Urinary bladder (tissue), 4 donors: ENCODE data around the gene CTIF. TPM values are rescaled to one million over a fixed set of nuclear protein-coding genes. Genes with fewer than 3 reads are reported as not detected.

Experiments
- DNase-seq: peaks from one replicate; pipeline ENCODE4 v3.0.0-alpha.2; 2015; ENCODE audit errors: extremely low spot score
- H3K27ac ChIP-seq: one replicate; pipeline ENCODE4 v1.5.1; 2013; ENCODE audit warnings: low read depth, mild to moderate bottlenecking, moderate library complexity
- H3K36me3 ChIP-seq: one replicate; pipeline ENCODE4 v1.6.1; 2013; ENCODE audit warnings: mild to moderate bottlenecking, moderate library complexity; ENCODE audit not compliant: insufficient read depth
- H3K4me1 ChIP-seq: one replicate; pipeline ENCODE4 v1.6.1; 2013; ENCODE audit warnings: mild to moderate bottlenecking, moderate library complexity; ENCODE audit not compliant: insufficient read depth
- H3K4me3 ChIP-seq: one replicate; pipeline ENCODE4 v1.5.1; 2013; ENCODE audit warnings: low read depth, low read length
- WGBS: extraction: QIAGEN DNeasy Blood & Tissue Kit; methylation state at CpG from one replicate; pipeline ENCODE4 v1.1.7; 2013; 5-methylcytosine and 5-hydroxymethylcytosine counted together
- polyA plus RNA-seq: library from polyadenylated mRNA; stranded (reverse); fragments of 200-250 nt; gene quantifications from one replicate; pipeline ENCODE4 v1.2.3, GENCODE V29; 2013
- total RNA-seq: library from RNA; depleted of rRNA; stranded (reverse); fragments of >200 nt; gene quantifications from one replicate; pipeline ENCODE4 v1.2.3, GENCODE V29; 2014
- donor health status: healthy with polysubstance abuse.
- donor health status: healthy.

CTIF gene
- total and polyA plus RNA-seq, 2 donors: 26.6 to 50.3 TPM

DNA sequence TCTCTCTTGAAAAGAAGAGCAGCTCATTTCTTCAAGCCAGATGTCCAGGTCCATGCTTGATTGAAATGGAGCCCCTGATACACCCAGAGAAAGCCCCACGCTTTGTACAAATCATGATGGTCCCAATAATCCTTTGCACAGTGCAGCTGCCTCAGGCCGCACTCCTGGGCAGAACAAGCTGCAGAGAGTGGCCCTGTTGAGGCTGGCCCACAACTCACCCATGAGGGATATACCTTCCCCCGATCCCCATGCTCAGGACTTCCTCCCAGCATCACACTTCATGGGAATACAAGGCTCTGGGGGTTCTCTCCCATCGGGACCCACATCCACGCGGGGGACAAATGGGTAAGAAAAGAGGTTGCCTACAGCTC, 181.8 kb downstream of the CTIF start:
- no peak overlapping the region for H3K27ac ChIP-seq
- no peak overlapping the region for H3K4me3 ChIP-seq
- no peaks in the 10 kb centered on the region for H3K36me3 ChIP-seq
- no peak for DNase-seq
- no peaks in the 10 kb centered on the region for H3K4me1 ChIP-seq
- 90% methylated on average over 6 of the region's 6 CpGs for WGBS

DNA sequence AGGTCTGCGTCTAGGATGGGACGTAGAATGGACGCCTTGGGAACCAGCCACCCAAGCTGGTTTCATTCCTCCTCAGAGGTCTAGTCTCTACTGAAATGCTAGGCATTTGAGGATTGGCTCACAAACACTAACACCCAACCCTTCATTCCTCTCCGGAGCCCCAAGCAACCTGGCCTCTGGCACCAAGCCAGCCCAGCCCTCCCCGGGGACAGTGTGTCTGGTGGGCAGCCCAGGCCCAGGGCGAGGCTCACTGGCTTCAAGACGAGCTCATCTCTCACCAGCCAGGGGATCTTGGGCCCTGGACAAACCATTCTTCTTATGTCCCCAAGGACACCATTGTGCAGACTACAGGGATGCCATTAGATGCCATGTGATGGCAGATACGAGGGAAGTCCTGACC, 182.5 kb downstream of the CTIF start:
- no peak for DNase-seq
- no peaks in the 10 kb centered on the region for H3K36me3 ChIP-seq
- no peaks in the 10 kb centered on the region for H3K4me1 ChIP-seq
- no peak overlapping the region for H3K27ac ChIP-seq
- H3K4me3 ChIP-seq: no peak overlapping the region
- 68% methylated on average over 8 of the region's 8 CpGs for WGBS

DNA sequence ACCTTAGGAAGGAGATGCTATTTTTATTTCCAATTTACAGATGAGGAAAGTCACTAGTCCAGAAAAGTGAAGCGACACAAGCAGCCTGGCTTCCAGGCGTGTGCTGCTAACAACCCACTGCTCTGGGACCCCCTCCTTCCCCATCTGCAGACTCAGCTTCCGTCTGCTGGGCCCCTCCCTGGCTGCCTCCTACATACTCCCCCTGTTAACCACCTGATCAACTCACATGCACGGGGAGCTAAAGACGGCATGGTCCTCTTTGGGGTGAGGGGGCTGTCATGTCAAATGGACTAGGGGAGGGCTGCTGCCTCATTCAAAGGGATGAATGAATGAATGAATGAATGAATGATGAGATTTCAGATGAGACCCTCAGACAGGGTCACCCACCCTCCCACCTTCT, 184.2 kb downstream of the CTIF start:
- Histone ChIP-seq H3K27ac (no peak overlapping the region), H3K4me3 (no peak overlapping the region), H3K4me1 (no peaks in the 10 kb centered on the region), H3K36me3 (no peaks in the 10 kb centered on the region)
- 94% methylated on average over 5 of the region's 5 CpGs for WGBS
- DNase-seq: no peak

DNA sequence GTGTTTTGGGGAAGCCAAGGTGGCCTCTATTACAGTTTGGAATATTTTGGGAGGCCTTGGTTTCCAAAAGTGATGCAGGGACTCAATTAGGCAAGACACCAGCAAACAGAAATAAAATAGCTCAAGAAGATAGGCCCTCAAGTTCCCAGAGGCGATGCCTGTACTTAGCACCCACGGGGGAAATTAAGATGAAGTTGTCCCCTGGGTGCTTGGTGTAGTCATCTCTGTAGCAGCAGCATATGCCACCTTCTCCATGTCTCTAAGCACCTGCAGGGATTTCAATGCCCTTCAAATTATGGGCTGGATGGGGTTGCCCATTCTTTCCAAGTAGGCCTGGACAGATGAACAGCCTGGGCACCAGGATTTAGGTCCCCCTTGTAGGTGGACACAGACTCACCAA, 185.0 kb downstream of the CTIF start:
- Histone ChIP-seq H3K36me3 (no peaks in the 10 kb centered on the region), H3K4me3 (no peak overlapping the region), H3K27ac (no peak overlapping the region), H3K4me1 (no peaks in the 10 kb centered on the region)
- DNase-seq: no peak
- WGBS: 98% methylated on average over 2 of the region's 2 CpGs

DNA sequence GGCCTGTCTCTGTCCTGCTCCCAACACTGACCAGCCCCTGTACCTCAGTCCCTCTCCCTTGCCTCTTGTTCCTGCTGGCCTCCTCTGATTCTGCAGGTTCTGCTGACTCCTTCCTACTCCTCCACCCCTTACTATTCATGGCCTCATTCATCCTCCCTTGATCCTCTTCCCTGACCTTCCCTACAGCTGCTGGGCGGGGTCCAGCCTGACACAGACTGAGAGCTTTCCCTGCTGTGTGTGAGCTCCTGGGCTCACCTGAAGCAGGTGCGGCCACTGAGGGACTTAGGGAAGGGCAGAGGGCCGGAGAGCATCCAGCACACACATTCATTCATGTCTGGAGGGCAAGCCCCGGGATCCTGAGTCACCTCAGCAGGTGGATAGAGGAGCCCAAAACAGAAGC, 185.6 kb downstream of the CTIF start:
- Histone ChIP-seq H3K4me3 (no peak overlapping the region), H3K27ac (no peak overlapping the region), H3K4me1 (no peaks in the 10 kb centered on the region), H3K36me3 (no peaks in the 10 kb centered on the region)
- WGBS: 90% methylated on average over 4 of the region's 4 CpGs
- no peak for DNase-seq

DNA sequence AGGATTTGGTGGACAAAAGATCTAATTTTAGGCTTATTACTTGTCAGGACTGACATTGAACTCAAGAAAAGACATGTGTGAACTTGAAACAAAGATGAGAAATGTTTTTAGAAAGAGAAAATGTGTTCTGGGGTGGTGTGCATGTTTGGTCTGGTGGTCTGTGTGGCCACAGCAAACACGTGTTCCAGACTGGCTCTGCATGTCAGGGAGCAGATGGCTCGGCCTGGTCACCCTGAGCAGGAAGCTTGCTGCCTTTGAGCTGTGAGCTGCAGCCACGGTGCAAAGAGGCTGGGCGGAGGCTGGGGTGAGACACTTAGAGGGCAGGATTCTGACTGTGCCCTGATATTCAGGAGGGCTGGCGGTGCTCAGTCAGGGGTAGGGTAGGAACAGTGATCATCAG, 186.1 kb downstream of the CTIF start:
- Histone ChIP-seq H3K4me3 (no peak overlapping the region), H3K27ac (no peak overlapping the region), H3K36me3 (no peaks in the 10 kb centered on the region), H3K4me1 (no peaks in the 10 kb centered on the region)
- WGBS: 86% methylated on average over 5 of the region's 5 CpGs
- DNase-seq: no peak

DNA sequence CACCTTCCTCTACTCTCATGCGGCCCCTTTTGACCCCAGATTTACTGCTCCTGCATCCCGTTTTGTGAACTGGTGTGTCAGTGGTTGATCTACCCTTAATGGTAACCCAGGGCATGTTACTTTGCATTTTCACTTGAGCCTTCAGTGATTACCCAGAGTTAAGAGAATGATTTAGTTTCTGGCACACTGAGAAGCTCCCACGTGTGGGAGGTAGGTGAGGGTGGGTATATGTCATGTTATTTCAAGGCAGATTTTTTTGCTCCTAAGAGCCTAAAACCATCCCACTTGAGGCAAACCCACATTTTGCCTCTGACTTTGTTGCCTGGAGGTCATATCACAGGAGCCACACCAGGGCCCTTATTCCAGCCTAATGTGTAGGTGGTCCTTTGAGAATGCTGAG, 186.7 kb downstream of the CTIF start:
- no peak overlapping the region for H3K4me3 ChIP-seq
- WGBS: 83% methylated on average over 3 of the region's 3 CpGs
- no peak overlapping the region for H3K27ac ChIP-seq
- DNase-seq: no peak
- H3K36me3 ChIP-seq: no peaks in the 10 kb centered on the region
- H3K4me1 ChIP-seq: no peaks in the 10 kb centered on the region

DNA sequence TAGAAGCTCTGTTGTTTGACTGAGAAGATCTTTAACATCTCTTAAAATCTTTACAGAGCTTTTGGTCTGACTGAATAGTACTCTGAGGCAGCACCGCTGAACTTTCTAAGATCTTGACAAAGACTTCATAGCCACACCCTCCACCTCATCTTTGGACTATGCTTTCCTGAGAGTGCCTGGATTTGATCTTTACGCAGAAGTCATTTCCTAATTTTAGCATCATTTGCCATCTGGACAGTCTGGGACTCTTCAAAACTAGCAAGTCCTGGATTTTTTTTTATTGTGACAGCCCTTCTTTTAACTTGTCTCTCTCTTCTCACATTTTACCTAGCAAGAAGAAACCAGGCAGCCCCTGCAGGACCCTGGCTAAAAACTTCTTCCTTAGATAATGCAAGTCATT, 188.8 kb downstream of the CTIF start:
- H3K27ac ChIP-seq: no peak overlapping the region
- H3K36me3 ChIP-seq: no peaks in the 10 kb centered on the region
- no peak overlapping the region for H3K4me3 ChIP-seq
- 33% methylated on average over 2 of the region's 2 CpGs for WGBS
- H3K4me1 ChIP-seq: no peaks in the 10 kb centered on the region
- no peak for DNase-seq

DNA sequence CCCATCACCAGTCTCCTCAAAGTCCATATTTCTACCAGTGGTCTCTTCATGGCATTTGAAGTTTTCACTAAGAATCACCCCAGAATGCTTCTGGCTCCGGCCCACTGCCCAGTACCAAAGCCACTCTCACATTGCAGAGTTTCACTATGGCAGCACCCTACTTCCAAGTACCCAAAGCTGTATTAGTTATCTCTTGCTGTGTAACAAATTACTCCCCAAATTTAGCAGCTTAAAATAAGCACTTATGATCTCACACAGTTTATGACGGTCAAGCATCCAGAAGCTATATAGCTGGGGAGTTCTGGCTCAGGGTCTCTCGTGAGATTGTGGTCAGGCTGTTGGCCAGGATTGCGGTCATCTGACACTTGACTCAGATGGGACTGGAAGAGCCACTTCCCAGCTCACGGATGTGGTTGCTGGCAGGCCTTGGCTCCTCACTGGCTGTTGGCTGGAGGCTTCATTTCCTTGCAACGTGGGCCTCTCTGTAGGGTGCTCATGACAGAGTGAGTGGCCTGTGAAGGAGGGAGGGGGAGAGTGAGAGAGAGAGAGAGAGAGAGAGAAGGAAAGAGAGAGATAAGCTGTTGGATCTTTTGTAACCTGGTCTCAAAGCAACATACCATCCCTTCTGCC, 189.5 kb downstream of the CTIF start:
- Histone ChIP-seq H3K27ac (no peak overlapping the region), H3K4me1 (no peaks in the 10 kb centered on the region), H3K36me3 (no peaks in the 10 kb centered on the region), H3K4me3 (no peak overlapping the region)
- DNase-seq: no peak
- WGBS: 62% methylated on average over 6 of the region's 6 CpGs

DNA sequence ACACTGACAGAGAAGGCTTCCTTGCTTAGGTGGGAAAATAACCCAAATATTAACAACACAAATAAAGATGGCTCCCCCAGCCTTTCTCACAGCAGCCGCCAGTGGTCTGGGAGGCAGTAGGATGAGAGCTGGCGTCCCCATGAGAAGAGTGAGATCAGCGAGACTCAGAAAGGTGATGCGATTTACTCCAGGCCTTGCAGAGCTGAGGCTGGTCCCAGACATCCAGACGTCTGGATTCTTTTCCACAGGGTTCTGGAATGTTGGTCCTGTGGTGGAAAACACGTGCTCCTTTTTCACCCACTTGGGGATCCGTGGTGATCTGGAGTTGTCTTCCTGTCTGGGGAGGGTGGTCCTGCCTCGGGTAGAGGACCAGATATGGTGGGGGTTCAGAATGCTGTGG, 190.6 kb downstream of the CTIF start:
- WGBS: 77% methylated on average over 8 of the region's 8 CpGs

DNA sequence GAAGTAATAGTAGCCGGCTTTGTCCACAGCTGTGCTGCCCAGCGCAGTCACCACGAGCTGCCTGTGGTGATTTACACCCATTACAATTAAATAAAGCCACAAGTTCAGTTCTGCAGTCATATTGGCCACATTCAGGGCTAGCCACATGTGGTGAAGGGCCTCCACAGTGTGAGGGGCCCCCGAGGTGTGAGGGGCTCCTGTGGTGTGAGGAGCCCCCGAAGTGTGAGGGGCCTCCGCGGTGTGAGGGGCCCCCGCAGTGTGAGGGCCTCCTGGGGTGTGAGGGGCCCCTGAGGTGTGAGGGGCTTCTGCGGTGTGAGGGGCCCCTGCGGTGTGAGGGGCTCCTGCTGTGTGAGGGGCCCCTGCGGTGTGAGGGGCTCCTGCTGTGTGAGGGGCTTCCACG, 191.2 kb downstream of the CTIF start:
- 92% methylated on average over 12 of the region's 12 CpGs for WGBS
- Histone ChIP-seq H3K4me1 (no peaks in the 10 kb centered on the region), H3K36me3 (no peaks in the 10 kb centered on the region), H3K4me3 (no peak overlapping the region), H3K27ac (no peak overlapping the region)
- no peak for DNase-seq

More for the DNA sequence above, 190.6 kb downstream of the CTIF start:
- H3K4me1 ChIP-seq: no peaks in the 10 kb centered on the region
- H3K36me3 ChIP-seq: no peaks in the 10 kb centered on the region
- DNase-seq: no peak
- H3K27ac ChIP-seq: no peak overlapping the region
- no peak overlapping the region for H3K4me3 ChIP-seq

DNA sequence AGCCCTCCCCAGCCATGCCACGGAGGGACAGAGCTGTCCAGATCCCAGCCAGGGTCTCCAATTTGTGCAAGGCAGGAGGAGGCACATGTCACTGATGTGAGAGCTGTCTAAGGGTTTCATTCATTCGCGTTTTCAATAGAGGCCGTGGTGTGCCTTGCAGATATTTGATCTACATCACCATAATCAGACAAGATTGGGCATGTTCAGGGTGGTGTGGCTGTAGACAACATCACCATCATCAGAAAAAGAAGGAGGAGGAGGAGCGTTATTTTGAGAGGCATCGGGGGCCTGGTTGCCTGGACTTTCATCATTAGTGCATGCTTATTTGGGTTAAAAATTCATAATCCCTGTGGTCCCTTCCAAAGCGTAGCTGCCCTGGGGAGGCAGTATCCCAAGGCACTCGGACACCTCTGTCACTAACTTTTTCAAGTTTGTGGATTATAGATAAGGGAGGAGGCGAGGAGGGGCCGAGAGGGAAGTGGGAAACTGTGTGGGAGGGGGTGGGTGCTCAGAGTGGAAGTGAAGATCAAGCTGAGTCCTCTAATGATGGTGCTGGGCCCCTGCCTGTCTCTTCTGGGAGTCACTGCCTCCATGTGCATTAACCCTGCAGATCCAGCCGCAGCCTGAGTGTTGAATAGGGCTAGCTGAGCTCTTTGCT, 194.1 kb downstream of the CTIF start:
- no peak overlapping the region for H3K4me3 ChIP-seq
- no peak overlapping the region for H3K27ac ChIP-seq

DNA sequence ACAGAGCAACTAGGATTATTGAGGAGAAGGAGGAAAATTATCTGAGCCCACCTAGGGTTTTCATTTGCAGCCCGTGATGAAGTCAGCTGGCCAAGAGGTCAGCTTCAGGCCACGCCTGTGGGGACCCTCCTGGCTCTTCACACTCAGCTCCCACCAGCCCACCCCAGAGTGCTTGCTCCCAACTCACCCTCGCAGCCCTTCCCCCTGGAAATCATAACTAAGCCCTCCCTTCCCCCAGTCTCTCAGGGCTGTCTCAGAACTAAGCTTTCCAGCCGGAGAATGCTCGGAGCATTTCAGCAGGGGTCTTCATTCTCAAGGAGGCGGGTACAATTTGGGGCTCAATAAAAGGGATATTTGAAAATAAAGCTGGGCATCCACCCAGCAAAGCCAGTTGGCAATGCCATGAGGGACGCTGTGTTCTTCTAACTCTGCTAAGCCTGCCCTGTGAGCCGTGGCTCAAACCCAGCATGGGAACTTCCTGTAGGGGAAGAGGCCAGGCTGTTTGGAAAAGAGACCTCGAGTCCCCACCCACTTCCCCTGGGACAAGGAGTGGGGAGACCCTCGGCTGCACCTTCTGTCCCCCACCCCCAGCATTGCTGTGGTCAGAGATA, 194.9 kb downstream of the CTIF start:
- H3K36me3 ChIP-seq: no peaks in the 10 kb centered on the region
- no peak for DNase-seq
- no peaks in the 10 kb centered on the region for H3K4me1 ChIP-seq
- H3K27ac ChIP-seq: no peak overlapping the region
- 47% methylated on average over 10 of the region's 10 CpGs for WGBS
- H3K4me3 ChIP-seq: no peak overlapping the region

More for the DNA sequence above, 194.1 kb downstream of the CTIF start:
- Histone ChIP-seq H3K36me3 (no peaks in the 10 kb centered on the region), H3K4me1 (no peaks in the 10 kb centered on the region)
- DNase-seq: no peak
- 83% methylated on average over 11 of the region's 11 CpGs for WGBS

DNA sequence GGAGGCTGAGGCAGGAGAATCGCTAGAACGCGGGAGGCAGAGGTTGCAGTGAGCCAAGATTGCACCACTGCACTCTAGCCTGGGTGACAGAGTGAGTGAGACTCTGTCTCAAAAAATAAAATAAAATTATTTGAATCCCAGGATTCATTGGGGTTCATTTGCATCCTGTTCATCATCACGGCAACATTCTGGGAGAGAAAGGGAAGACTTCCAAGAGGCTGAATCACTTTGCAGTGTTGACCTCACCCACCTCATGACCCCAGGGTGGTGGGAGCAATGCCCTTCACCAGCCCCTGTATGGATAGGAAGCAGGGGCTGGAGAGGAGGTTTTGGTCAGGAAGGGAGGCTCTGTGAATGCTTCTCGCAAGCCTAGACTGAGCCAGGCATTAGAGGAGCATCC, 195.6 kb downstream of the CTIF start:
- no peak for DNase-seq
- no peaks in the 10 kb centered on the region for H3K4me1 ChIP-seq
- H3K36me3 ChIP-seq: no peaks in the 10 kb centered on the region
- H3K4me3 ChIP-seq: no peak overlapping the region
- H3K27ac ChIP-seq: no peak overlapping the region
- 96% methylated on average over 5 of the region's 5 CpGs for WGBS
